Fibroblast of gingiva (primary cell): ENCODE data around the gene CLVS2.

Source experiments
- DNase-seq: peaks from one replicate; pipeline ENCODE4 v3.0.0-alpha.2; 2011; ENCODE audit warnings: low read depth

Gene CLVS2, protein sequence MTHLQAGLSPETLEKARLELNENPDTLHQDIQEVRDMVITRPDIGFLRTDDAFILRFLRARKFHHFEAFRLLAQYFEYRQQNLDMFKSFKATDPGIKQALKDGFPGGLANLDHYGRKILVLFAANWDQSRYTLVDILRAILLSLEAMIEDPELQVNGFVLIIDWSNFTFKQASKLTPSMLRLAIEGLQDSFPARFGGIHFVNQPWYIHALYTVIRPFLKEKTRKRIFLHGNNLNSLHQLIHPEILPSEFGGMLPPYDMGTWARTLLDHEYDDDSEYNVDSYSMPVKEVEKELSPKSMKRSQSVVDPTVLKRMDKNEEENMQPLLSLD

DNA sequence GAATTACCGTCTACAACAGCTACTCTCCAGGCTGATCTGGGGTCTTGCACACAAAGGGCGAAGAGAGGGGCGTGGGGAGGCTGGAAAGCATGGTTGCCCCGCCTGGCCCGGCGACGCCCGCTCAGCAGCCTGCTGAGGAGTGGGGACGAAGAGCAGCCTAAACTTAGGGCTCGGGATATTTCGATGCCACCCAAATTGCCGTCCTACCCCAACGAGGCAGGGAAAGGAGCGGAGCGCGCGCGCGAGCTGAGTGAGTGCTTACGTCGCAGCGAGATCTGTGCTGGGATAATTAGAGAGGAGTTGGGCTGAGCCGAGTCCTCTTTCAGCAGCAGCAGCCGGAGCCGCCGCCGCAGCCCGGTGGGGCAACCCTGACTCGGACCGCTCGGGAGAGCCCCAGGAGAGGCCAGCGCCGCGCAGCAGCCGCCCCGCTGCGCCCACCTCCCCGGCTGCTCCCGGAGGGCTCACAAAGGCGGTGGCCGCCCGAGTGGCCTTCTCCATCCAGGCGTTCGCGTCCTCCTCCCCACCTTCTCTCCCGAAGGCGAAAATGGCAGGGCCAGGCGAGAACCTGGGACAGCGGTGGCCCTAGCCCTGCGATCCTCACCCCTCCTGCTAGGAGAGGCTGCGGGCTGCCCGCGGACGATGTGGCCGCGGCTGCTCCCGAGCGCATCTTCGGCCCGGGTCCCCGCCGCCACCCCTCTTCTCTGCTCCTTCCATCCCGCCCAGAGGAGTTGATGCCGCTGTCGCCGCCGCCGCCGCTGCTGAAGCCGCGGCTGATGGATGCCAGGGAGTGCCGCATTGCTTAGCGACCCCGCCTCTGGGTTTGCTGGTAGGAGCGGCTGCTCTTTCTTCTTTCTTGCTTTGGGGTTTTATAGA is at the start of gene CLVS2:
Gene CLVS2, plus strand, starts transcription at position 315 of the 873 bp plus-strand sequence. CDS start 1,543 bp downstream, outside the sequence.
- no peak for DNase-seq

DNA sequence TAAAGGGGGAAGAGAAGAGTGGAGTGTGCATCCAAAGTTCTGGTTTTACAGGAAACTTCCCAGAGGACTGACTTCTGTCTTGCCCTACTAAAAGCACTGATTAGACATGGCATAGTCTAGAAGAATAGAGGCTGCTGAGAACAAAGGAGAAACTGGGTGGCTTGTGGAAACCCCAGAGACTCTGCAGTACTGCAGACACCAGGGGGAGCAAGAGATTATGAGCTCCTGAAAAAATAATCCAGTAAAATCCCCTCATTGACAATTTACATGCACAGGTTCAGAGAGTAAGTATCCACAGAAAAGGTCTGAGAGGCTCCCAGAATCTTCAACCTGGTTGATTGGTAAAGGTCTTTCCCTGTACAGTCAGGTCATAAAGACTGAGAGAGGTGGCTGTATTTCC is 48.7 kb upstream of the CLVS2 start:
- no peak for DNase-seq

- DNase-seq, result no peak
These were observed 42.3 kb upstream of the CLVS2 start for GRCh38 chr6:122953766-122954165.

DNA sequence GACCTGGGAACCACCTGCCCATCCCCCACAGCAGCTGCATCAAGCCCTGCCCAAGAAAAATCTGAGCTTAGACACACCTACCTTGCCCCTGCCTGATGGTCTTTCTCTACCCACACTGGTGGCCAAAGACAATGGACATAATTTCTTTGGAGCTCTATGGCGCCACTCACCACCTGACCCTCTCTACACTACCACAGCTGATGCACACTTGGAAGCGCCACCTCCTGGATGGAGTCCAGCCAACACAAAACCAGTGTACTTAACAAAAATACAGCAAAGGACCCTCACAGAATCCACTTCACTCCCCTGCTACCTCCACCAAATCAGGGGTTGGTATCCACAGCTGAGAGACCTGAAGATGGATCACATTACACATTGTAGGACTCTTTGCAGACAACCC is 39.7 kb upstream of the CLVS2 start:
- DNase-seq, result no peak

- DNase-seq, result no peak
These were observed 33.9 kb upstream of the CLVS2 start for GRCh38 chr6:122962000-122962624.

DNA sequence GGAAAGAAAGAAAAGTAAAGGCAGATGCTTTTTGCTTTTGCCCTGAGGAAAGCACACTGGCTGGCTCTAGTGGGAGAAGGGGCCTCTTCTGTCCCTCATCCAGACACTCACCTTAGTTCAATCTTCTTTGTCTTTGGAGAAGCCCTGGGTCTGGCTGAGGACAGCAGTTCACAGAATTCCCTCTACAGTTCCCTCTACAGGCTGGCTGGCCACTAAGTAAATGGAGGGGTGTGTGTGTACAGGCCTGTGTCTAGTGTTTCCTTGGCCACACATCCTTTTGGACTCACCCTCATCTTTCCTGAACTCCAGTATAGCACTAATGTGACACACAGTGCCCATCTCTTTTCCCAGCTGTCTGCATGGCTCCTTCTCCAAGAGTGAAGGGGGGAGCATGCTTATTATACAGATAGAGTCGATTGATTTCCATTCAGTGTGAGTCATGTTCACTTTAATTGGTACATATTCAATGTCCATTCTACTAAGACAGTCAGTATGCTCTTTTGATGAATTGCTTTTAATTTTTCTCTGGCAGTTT is 26.0 kb upstream of the CLVS2 start:
- no peak for DNase-seq

GRCh38 chr6:122977180-122977579 is 18.9 kb upstream of the CLVS2 start:
- no peak for DNase-seq

GRCh38 chr6:122984393-122984792 is 11.6 kb upstream of the CLVS2 start:
- no peak for DNase-seq

DNA sequence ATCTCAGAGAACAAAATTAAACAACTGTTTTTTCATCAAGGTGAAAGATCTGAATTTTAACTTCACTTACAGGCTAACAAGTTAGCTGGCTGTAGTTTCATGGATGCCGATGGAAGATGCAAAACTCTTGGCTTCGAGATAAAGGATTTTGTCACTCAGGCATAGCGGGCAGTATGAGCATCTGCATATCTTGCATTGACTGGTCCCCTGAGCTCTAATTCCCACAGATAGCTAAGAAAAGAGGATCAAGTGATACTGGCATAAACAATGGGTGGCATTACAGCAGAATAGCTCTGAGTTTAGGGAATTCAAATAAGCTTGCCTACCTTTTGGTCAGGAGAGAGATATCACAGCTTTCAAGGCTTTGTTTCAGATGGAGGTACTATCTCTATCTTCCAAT is 1.8 kb upstream of the CLVS2 start:
- no peak for DNase-seq

DNA sequence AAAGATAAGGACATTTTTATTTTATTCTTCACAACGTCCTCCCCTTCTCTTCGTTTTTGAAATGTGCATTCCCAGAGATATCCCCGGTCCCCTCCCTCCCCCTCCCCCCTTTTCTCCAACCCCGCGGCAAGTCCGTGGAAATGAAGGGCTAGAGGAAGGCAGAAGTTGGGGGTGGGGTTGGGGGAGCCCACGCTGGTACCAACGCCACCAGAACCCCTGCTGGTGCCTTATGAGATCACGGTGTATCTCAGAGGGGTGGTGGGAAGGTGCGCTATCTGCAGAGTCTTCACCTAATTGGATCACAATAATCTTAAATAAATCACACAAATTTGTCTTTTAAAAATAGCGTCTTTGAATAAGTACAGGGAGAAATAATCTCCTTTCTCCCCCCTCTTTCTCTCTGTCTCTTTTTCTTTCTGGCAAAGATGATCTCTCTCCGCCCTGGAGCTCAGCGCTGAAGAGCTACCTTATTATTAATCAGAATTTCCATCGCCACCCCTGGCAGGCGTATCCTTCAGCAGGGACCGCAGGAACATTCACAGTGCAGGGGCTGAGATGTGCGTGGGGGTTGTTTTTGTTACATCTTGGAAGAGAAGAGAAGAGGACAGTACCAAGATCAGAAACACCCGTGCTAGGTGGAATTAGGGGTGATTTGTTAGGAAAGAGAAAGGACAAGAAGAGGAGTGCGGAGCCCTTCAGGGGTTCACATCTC is 915 bp downstream of the CLVS2 start:
- no peak for DNase-seq

DNA sequence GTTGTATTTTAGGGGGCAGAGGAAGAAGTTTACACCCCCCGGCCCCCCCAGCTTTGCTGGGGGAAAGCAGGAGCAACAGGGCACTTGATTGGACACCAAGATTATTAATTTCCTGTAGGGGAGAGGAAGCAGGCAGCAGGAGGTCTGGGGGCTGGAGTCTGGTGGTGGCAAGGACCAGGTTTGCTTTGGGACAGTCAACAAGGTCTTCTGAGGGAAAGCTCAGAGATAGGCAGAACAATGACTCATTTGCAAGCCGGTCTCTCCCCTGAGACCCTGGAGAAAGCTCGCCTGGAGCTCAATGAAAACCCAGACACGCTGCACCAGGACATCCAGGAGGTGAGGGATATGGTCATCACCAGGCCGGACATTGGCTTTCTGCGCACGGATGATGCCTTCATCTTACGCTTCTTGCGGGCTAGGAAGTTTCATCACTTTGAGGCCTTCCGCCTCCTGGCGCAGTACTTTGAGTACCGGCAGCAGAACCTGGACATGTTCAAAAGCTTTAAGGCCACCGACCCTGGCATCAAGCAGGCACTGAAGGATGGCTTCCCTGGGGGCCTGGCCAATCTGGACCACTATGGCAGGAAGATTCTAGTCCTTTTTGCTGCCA is 1.6 kb downstream of the CLVS2 start:
- no peak for DNase-seq

DNA sequence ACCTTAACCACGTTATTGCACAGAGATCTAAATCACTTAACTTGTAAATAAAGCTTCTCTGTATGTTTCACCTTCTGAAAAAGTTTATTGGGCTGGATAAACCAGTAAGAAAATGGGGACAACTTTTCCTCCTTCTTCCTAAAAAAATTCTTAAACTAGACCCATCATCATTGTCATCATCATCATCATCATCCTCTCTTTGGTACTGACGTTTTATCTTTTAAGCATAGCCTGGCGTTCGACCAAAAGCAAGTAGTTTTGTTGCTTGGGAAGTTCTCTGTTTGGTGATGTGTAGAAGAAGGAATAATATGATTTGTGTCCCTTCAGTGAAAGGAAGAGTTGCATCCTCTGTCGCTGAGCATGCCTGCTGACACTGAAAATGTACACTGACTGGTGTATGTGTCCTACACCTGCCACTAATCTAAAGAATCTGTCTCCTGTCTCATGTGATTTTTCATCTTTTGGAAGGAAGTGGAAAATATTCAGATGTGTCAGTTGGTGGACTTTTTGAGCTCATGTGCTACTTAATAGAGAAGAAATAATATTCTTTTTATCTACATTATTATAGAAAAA is 2.5 kb downstream of the CLVS2 start:
- no peak for DNase-seq

- DNase-seq, result no peak
These were observed 4.3 kb downstream of the CLVS2 start for GRCh38 chr6:123000244-123000770.

- no peak for DNase-seq
These were observed 5.5 kb downstream of the CLVS2 start for GRCh38 chr6:123001540-123001939.

GRCh38 chr6:123007885-123008284 is 11.8 kb downstream of the CLVS2 start:
- no peak for DNase-seq

DNA sequence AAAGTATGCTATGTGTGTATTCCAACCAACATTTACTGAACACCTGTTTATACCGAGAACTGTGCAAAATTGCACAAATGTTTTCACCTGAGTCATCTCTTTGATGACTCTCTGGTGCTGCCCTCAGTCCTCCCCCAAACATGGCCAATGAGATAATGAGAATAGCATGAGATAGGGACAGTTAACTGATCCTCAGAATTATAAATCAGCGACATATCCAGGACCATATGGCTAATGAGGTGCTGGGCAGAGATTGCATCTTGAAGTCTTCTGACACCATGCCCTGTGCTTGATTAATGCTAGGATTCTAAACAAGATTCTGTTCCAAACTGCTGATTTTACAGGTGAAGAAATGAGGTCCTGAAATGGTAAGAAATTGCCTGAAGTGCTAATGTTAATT is 13.0 kb downstream of the CLVS2 start:
- DNase-seq, result no peak

DNA sequence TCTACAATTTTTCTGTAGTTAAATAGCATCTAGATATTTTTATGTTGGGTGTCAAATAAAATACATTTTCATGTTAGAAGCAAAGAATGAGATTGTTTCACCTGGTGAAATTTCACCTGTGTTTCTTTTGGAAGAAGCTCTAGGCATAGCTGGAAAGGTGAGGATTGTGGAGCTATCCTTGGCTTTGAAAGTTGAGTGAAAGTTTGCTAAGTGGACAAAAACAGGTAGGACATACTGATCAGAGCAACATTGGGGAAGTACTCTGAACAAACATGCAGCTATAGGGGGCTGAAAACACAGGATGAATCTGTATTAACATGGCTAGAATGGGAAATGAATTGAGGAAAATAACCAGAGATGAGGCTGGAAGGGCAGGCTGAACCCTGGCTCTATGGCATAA is 18.8 kb downstream of the CLVS2 start:
- DNase-seq, result no peak

DNA sequence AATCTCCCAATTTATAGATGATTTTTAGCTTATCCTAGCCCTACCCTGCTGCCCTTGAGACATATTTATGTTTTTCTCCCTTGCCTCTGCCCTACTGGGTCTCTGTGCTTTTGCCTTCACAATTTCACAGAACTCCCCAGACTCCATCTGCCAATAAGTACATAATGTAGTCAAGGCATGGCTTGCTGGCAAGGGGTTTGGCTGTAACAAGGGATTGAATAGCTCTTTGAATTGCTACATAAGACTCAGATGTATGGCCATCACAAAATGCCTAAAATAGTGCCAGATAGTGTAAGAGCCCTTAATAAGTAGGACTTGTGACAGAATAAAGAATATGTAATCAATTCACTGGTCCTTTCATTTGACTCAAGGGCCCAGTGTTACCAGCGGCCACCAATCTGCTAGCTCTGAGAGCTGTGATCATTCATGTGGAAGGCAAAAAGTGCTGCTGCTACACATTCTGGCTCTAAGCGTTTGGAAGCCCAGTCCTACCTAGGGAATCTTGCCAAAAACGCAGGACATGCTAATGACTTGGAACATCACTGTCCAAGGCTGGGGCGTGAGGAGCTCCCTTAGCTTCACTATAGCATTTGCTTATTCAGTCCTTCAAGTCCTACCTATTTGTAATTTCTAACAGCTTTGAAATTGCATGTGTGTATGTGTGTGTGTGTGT is 20.5 kb downstream of the CLVS2 start:
- no peak for DNase-seq

- DNase-seq, result no peak
These were observed 21.2 kb downstream of the CLVS2 start for GRCh38 chr6:123017104-123017682.

GRCh38 chr6:123022975-123023374 is 26.9 kb downstream of the CLVS2 start:
- no peak for DNase-seq
